K562 (cell line): Measurements from ENCODE around the gene FXYD4. TPM values are rescaled to one million over a fixed set of nuclear protein-coding genes. Genes with fewer than 3 reads are reported as not detected.

Experiments used
- CLOCK ChIP-seq: fragments of 250-450 bp; sonication (Bioruptor Pico); IDR thresholded peaks from 2 replicates; pipeline ENCODE4 v1.4.0; 2020; ENCODE audit warnings: mild to moderate bottlenecking, moderate library complexity, borderline replicate concordance
- DMBX1 ChIP-seq: fragments of 250-450 bp; sonication (Bioruptor Pico); IDR thresholded peaks from 2 replicates; pipeline ENCODE4 v1.8.0; 2022; ENCODE audit warnings: inconsistent platforms, mild to moderate bottlenecking, moderate library complexity, borderline replicate concordance
- HDAC3 ChIP-seq: fragments of 450-650 bp; IDR thresholded peaks from 2 replicates; pipeline ENCODE4 v1.6.1; 2018; ENCODE audit warnings: borderline replicate concordance, mild to moderate bottlenecking, moderate library complexity; ENCODE audit not compliant: partially characterized antibody
- SP1 ChIP-seq: sonication (generic); formaldehyde crosslinking; IDR thresholded peaks from 2 replicates; pipeline ENCODE4 v1.8.1; 2022; ENCODE audit warnings: mild to moderate bottlenecking, missing genetic modification reagents
- SPI1 ChIP-seq: IDR thresholded peaks from 2 replicates; pipeline ENCODE4 v1.6.1; 2011; ENCODE audit warnings: low read depth, low read length, control low read depth, borderline replicate concordance
- TCF7L2 ChIP-seq: fragments of 150-350 bp; IDR thresholded peaks from 2 replicates; pipeline ENCODE4 v1.6.1; 2016; ENCODE audit warnings: low read depth, mild to moderate bottlenecking, low read length, moderate library complexity
- ZNF583 ChIP-seq: fragments of 250-450 bp; sonication (Bioruptor Pico); IDR thresholded peaks from 2 replicates; pipeline ENCODE4 v1.4.0; 2020
- polyA plus RNA-seq, 8 experiments: library from polyadenylated mRNA; depleted of rRNA in 4 of 8; stranded (reverse) in 5 of 8; unstranded in 3 of 8; fragments of >200 nt; fragmentation: Nextera tagmentation in 2 of 8; fragmentation: Illumina TruSeq in 1 of 8; extraction: Ambion mirVana in 2 of 8; extraction: Trizol in 1 of 8; gene quantifications; 2 replicates each; pipeline versions ENCODE4 v1.2.1 to v1.2.3, GENCODE V29; 2011 to 2014; ENCODE audit warnings: inconsistent platforms in 1 of 8, missing spikeins in 1 of 8
- total RNA-seq, 7 experiments: library from RNA; depleted of rRNA in 6 of 7; stranded (reverse); fragments of >200 nt in 6 of 7; fragmentation: Illumina TruSeq in 2 of 7; extraction: Trizol in 2 of 7; gene quantifications; 2 replicates each; pipeline versions ENCODE4 v1.2.1 to v1.2.3, GENCODE V29; 2011 to 2021; ENCODE audit warnings: low replicate concordance in 1 of 7
- TF ChIP-seq, protein P1 (sequence below): fragments of 250-450 bp; sonication (Bioruptor Pico); IDR thresholded peaks from 2 replicates; pipeline ENCODE4 v1.4.0; 2020; ENCODE audit warnings: mild to moderate bottlenecking, moderate library complexity
- TF ChIP-seq, protein P2 (sequence below): fragments of 450-650 bp; formaldehyde crosslinking; IDR thresholded peaks from 2 replicates; pipeline ENCODE4 v1.4.0; 2022; ENCODE audit warnings: missing genetic modification characterization
- TF ChIP-seq, protein P3 (sequence below): fragments of 450-650 bp; IDR thresholded peaks from 2 replicates; pipeline ENCODE4 v1.6.1; 2016; ENCODE audit warnings: low read depth, mild to moderate bottlenecking, moderate library complexity
- TF ChIP-seq, protein P4 (sequence below): fragments of 450-650 bp; IDR thresholded peaks from 2 replicates; pipeline ENCODE4 v1.6.1; 2016; ENCODE audit warnings: low read depth

Gene FXYD4
- total and polyA plus RNA-seq, 9 of the 15 experiments (the other 6 are each of a cell fraction or from before 2014, with no cell fraction given) = not detected

DNA sequence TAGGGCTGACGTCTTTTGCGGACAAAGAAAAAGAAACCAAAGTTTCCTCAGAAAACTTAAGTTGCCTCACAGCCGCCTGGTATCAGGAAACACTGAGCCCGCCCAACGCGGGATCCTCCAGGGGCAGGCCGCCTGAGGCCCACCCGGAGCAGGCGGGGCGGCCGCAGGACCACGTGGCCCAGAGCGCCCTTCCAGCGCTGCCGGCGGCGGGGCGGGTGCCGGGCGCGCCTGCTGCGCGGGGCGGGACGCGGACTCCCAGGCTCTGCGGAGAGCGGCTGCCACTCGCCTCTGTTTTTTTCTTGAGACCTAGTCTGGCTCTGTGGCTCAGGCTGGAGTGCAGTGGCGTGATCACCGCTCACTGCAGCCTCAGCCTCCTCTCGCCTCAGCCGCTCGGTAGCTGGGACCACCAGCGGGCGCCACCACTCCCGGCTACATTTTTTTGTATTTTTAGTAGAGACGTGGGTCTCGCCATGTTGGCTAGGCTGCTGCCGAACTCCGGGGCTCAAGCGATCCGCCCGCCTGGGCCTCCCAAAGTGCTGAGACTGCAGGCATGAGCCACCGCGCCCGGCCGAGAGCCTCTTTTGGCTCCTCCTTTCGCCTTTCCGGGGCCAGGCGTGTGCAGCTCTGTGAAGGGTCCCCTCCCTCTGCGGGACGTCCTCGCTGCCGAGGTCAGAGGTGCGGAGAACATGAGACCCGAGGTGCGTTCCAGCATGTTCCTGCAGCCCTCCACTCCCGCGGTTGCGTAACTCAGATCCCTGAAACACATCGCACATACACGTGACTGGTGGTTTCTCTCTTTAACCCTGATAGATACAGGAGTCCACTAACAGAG, 49.1 kb downstream of the FXYD4 start (continued):
- TF ChIP-seq, protein P1, sequence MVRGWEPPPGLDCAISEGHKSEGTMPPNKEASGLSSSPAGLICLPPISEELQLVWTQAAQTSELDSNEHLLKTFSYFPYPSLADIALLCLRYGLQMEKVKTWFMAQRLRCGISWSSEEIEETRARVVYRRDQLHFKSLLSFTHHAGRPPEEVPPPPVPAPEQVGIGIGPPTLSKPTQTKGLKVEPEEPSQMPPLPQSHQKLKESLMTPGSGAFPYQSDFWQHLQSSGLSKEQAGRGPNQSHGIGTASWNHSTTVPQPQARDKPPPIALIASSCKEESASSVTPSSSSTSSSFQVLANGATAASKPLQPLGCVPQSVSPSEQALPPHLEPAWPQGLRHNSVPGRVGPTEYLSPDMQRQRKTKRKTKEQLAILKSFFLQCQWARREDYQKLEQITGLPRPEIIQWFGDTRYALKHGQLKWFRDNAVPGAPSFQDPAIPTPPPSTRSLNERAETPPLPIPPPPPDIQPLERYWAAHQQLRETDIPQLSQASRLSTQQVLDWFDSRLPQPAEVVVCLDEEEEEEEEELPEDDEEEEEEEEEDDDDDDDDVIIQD (CRISPR knock-in tag) = no peak
- no peak for TF ChIP-seq SPI1
- TF ChIP-seq, protein P2, sequence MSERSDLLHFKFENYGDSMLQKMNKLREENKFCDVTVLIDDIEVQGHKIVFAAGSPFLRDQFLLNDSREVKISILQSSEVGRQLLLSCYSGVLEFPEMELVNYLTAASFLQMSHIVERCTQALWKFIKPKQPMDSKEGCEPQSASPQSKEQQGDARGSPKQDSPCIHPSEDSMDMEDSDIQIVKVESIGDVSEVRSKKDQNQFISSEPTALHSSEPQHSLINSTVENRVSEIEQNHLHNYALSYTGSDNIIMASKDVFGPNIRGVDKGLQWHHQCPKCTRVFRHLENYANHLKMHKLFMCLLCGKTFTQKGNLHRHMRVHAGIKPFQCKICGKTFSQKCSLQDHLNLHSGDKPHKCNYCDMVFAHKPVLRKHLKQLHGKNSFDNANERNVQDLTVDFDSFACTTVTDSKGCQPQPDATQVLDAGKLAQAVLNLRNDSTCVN (CRISPR knock-in tag) = no peak
- TF ChIP-seq, protein P3, sequence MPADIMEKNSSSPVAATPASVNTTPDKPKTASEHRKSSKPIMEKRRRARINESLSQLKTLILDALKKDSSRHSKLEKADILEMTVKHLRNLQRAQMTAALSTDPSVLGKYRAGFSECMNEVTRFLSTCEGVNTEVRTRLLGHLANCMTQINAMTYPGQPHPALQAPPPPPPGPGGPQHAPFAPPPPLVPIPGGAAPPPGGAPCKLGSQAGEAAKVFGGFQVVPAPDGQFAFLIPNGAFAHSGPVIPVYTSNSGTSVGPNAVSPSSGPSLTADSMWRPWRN = no peak
- peak; percentile 90; the same call in 1 of the 2 replicates for TF ChIP-seq CLOCK (CRISPR knock-in tag)
- TF ChIP-seq, protein P4, sequence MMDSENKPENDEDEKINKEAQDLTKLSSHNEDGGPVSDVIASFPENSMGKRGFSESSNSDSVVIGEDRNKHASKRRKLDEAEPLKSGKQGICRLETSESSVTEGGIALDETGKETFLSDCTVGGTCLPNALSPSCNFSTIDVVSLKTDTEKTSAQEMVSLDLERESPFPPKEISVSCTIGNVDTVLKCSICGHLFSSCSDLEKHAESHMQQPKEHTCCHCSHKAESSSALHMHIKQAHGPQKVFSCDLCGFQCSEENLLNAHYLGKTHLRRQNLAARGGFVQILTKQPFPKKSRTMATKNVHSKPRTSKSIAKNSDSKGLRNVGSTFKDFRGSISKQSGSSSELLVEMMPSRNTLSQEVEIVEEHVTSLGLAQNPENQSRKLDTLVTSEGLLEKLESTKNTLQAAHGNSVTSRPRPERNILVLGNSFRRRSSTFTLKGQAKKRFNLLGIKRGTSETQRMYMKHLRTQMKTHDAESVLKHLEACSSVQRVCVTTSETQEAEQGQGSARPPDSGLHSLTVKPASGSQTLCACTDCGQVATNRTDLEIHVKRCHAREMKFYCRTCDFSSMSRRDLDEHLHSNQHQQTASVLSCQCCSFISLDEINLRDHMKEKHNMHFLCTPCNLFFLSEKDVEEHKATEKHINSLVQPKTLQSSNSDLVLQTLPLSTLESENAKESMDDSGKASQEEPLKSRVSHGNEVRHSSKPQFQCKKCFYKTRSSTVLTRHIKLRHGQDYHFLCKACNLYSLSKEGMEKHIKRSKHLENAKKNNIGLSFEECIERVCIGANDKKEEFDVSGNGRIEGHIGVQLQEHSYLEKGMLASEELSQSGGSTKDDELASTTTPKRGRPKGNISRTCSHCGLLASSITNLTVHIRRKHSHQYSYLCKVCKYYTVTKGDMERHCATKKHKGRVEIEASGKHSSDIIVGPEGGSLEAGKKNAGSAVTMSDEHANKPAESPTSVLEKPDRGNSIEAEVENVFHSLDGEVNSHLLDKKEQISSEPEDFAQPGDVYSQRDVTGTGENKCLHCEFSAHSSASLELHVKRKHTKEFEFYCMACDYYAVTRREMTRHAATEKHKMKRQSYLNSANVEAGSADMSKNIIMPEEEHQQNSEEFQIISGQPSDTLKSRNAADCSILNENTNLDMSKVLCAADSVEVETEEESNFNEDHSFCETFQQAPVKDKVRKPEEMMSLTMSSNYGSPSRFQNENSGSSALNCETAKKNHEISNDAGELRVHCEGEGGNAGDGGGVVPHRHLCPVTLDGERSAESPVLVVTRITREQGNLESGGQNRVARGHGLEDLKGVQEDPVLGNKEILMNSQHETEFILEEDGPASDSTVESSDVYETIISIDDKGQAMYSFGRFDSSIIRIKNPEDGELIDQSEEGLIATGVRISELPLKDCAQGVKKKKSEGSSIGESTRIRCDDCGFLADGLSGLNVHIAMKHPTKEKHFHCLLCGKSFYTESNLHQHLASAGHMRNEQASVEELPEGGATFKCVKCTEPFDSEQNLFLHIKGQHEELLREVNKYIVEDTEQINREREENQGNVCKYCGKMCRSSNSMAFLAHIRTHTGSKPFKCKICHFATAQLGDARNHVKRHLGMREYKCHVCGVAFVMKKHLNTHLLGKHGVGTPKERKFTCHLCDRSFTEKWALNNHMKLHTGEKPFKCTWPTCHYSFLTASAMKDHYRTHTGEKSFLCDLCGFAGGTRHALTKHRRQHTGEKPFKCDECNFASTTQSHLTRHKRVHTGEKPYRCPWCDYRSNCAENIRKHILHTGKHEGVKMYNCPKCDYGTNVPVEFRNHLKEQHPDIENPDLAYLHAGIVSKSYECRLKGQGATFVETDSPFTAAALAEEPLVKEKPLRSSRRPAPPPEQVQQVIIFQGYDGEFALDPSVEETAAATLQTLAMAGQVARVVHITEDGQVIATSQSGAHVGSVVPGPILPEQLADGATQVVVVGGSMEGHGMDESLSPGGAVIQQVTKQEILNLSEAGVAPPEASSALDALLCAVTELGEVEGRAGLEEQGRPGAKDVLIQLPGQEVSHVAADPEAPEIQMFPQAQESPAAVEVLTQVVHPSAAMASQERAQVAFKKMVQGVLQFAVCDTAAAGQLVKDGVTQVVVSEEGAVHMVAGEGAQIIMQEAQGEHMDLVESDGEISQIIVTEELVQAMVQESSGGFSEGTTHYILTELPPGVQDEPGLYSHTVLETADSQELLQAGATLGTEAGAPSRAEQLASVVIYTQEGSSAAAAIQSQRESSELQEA = no peak
- TF ChIP-seq TCF7L2 = no peak
- TF ChIP-seq HDAC3 = no peak
- 0 out of 2 replicates have a peak, but pooled peaks have one; percentile 39 for TF ChIP-seq DMBX1
- TF ChIP-seq ZNF583 (CRISPR knock-in tag) = 0 out of 2 replicates have a peak, but pooled peaks have one; percentile 37
- no peak for TF ChIP-seq SP1
